AG20443 (cell line): ENCODE measurements around the gene TMSB4X.
A peak's percentile ranks its signal among the peaks of the same experiment; 100 is the strongest.
"Not testable (repeated sequence)": the region's sequence is repeated elsewhere in the genome, so short reads cannot be mapped to it uniquely, and the experiment has no call there.

ENCODE experiments used
- DNase-seq: peaks from one replicate; pipeline ENCODE4 v3.0.0; 2012; ENCODE audit warnings: low spot score, mixed read lengths

TMSB4X gene

GRCh38 chrX:12955882-12956703, 18.8 kb upstream of the TMSB4X start:
- DNase-seq, result peak; percentile 59

- DNase-seq, result no peak
Observed at GRCh38 chrX:12956704-12957534, 18.0 kb upstream of the TMSB4X start.

DNA sequence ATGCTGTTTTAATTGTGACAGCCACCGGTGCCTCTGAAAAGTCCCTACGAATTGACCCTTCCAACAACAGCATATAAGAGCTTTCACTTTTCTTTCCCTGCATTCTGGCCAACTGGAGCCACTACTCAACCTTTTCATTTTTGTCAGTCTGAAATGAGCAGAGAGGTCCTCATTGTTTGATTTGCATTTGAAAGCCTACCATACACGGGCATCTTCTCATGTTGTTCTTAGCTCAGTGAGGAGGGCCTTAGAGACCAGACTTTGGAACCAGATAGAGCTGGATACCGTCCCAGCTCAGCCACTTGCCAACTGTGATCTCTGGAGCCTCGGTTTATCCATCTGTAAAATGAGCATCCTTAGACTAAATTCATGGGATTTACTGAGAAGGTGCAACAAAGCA, 16.9 kb upstream of the TMSB4X start:
- no peak for DNase-seq

- DNase-seq, result no peak
Observed at GRCh38 chrX:12958461-12958860, 16.4 kb upstream of the TMSB4X start.

- DNase-seq, result no peak
Observed at GRCh38 chrX:12961196-12961718, 13.7 kb upstream of the TMSB4X start.

DNA sequence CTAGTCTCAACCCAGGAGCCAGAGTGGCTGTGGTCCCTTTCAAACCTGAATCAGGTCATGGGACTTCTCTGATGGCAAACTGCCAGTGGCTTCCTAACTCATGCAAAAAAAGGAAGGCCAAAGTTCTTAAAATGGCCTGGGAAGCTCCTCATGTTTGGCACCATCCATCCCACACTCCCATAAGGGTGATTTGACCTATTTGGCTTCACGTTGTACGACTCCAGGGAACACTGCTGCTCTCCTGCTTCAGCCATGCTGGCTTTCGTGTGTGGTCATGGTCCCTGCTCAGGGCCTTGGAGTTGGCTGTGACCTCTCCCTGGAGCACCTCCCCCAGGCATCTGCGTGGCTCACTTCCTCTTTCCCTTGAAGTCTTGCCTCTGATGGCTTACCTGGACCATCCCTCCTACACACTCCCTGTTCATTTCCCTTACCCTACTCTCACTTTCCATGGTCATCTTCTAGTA, 12.8 kb upstream of the TMSB4X start:
- no peak for DNase-seq

DNA sequence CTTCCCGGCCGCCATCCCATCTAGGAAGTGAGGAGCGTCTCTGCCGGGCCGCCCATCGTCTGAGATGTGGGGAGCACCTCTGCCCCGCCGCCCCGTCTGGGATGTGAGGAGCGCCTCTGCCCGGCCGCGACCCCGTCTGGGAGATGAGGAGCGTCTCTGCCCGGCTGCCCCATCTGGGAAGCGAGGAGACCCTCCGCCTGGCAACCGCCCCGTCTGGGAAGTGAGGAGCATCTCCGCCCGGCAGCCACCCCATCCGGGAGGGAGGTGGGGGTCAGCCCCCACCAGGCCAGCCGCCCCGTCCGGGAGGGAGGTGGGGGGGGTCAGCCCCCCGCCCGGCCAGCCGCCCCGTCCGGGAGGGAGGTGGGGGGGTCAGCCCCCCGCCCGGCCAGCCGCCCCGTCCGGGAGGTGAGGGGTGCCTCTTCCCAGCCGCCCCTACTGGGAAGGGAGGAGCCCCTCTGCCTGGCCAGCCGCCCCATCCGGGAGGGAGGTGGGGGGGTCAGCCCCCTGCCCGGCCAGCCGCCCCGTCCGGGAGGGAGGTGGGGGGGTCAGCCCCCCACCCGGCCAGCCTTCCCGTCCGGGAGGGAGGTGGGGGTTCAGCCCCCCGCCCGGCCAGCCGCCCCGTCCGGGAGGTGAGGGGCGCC, 11.6 kb upstream of the TMSB4X start:
- not testable (repeated sequence) for DNase-seq

DNA sequence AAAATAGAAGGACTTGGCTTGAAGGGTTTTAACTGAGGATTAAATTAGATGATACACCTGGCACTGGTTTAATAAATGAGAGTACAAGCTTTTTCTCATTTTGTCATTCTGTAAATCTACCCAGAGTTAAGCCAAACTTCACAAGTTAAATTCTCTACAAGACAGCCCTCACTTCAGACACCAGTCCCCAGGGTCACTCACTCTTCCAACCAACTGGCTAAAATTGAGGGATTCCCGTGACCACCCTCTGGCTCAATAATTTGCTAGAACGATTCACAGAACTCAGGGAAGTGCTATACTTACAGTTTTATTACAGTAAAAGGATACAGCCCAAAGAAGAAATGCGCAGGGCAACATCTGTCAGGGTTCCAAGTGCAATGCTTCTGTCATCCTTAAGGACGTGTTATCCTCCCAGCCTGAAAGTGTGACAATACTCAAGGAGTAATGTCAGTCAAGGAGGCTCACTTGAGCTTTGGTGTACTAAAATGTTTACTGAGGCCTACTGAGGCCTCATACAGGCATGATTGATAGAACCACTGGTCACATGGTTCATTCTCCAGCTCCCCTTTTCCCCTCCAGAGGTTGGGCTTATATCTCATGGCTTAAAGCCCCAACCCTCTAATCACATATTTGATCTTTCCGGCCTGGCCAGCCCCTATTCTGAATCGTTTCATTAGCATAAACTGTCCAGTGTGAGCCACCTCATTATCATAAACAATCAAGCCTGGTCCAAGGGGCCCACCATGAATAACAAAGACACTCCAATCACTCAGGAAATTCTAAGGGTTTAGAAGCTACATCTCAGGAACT, 9.6 kb upstream of the TMSB4X start:
- no peak for DNase-seq

GRCh38 chrX:12966151-12966550, 8.8 kb upstream of the TMSB4X start:
- no peak for DNase-seq

DNA sequence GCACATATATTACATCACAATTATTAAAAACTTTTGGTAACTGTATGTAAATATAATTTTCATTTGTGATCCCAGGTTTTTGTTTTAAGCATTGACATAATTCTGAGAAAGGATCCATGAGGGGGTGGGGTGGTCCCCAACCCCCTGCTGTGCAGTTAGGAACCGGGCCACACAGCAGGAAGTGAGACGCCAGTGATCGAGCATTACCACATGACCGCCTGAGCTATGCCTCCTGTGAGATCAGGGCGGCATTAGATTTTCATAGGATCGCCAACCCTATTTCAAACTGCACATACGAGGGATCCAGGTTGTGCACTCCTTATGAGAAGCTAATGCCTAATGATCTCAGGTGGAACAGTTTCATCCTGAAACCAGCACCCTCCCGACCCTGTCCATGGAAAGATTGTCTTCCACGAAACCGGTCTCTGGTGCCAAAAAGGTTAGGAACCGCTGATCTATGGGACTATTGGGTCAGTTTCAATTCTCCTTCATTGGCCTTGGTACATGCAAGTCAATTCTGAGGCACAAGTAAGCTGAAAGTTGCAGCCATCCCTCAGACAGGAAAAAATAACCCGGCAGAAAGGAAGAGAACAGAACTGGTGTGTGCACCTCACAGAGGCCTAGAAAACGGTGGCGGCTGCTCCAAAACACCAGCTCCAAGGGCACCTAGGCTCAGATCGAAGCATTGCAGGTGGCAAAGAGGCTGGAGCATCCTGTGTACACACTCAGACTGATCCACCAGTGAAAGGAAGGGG, 7.0 kb upstream of the TMSB4X start:
- DNase-seq, result no peak

- peak; percentile 53 for DNase-seq
Observed at GRCh38 chrX:12970691-12971202, 4.2 kb upstream of the TMSB4X start.

GRCh38 chrX:12971282-12972003, 3.5 kb upstream of the TMSB4X start:
- no peak for DNase-seq

- no peak for DNase-seq
Observed at GRCh38 chrX:12972243-12972642, 2.7 kb upstream of the TMSB4X start.

GRCh38 chrX:12972878-12973560, 1.9 kb upstream of the TMSB4X start:
- DNase-seq, result no peak

- no peak for DNase-seq
Observed at GRCh38 chrX:12973561-12974304, 1.2 kb upstream of the TMSB4X start.

- DNase-seq, result peak; percentile 69
Observed at GRCh38 chrX:12974305-12974795, 560 bp upstream of the TMSB4X start.

DNA sequence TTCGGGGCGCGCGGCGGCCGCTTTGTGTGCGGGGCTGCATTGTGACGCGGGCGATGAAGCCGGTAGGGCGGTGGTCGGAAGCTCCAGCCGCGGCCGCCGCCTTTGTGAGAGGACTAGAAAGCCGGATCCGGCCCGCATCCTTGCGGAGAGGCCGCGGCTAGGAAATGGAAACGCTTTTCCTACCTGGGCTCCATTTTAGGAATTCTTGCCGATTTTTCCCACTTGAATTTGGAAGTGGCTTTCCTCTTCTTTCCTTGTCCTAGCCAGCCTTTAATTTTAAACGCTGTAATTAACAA, 708 bp downstream of the TMSB4X start:
- DNase-seq, result peak; percentile 10

DNA sequence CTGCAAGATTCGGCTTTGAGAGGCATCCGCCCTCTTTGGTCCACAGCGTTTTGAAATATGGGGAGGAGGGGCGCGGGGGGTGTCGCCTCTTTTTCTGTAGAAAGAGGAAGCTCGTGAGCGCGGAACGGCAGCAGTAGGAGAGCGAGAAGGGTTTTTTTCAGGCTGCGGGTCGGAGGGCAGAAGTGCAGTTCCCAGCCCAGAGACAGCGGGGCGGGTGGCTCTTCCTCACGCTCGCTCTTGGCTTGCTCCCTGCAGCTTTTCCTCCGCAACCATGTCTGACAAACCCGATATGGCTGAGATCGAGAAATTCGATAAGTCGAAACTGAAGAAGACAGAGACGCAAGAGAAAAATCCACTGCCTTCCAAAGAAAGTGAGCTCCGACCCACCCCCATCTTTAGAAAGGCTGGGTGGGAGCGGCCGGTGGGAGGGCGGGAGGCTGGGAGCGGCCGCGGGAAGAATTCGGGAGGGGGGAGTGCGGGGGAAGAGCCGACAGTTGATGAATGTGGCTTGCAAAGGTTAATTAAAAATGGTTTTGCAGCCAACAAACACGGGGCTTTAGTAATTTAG, 1.2 kb downstream of the TMSB4X start:
- DNase-seq, result peak; percentile 44
